Rectal smooth muscle tissue (tissue), 1 donor: ENCODE data around the gene ADAMTS13.

Experiments
- H3K27ac ChIP-seq: one replicate; pipeline ENCODE4 v1.7.0; 2013; ENCODE audit warnings: low read depth, low read length, inconsistent platforms
- H3K27me3 ChIP-seq: one replicate; pipeline ENCODE4 v1.7.0; 2013; ENCODE audit warnings: low read length; ENCODE audit not compliant: control insufficient read depth, insufficient read depth
- H3K36me3 ChIP-seq: one replicate; pipeline ENCODE4 v1.7.0; 2013; ENCODE audit warnings: low read length; ENCODE audit not compliant: control insufficient read depth, insufficient read depth
- H3K4me1 ChIP-seq: one replicate; pipeline ENCODE4 v1.7.0; 2013; ENCODE audit warnings: low read length; ENCODE audit not compliant: control insufficient read depth, insufficient read depth
- H3K4me3 ChIP-seq: one replicate; pipeline ENCODE4 v1.7.0; 2013; ENCODE audit warnings: low read length
- H3K9ac ChIP-seq: one replicate; pipeline ENCODE4 v1.7.0; 2013; ENCODE audit warnings: low read length

Gene ADAMTS13

DNA sequence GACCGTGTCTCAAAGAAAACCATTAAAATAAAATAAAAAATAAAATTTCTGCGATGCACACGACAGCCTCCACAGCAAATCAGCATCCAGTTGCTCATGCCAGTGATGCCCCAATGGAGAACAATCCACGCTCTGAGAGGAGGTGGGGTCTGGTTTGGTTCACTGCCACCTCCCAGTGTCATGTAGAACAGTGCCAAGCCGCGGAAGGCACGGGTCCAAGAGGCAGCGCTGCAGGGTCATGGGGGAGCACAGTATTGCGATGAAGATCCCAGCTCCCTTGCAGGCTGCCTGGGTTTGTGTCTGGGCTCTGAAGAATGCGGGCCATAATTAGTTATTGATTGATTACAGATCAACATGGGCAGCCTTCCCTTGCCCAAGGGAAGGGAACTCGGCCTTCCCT lies 31.5 kb downstream of the ADAMTS13 start:
- no peak overlapping the region for H3K4me3 ChIP-seq
- no peaks in the 10 kb centered on the region for H3K36me3 ChIP-seq
- no peak overlapping the region for H3K9ac ChIP-seq
- no peaks in the 10 kb centered on the region for H3K27me3 ChIP-seq
- H3K4me1 ChIP-seq, result no peaks in the 10 kb centered on the region
- H3K27ac ChIP-seq, result no peak overlapping the region

- H3K27ac ChIP-seq, result no peak overlapping the region
Observed at GRCh38 chr9:133454325-133454724, 32.2 kb downstream of the ADAMTS13 start.

GRCh38 chr9:133454943-133455673 lies 32.9 kb downstream of the ADAMTS13 start:
- H3K4me3 ChIP-seq, result no peak overlapping the region
- no peak overlapping the region for H3K27ac ChIP-seq
- H3K36me3 ChIP-seq, result no peaks in the 10 kb centered on the region
- no peaks in the 10 kb centered on the region for H3K27me3 ChIP-seq
- no peak overlapping the region for H3K9ac ChIP-seq
- peaks cover 2% of the 10 kb centered on the region for H3K4me1 ChIP-seq

More at GRCh38 chr9:133454325-133454724, 32.2 kb downstream of the ADAMTS13 start:
- Histone ChIP-seq H3K27me3 (no peaks in the 10 kb centered on the region), H3K4me3 (no peak overlapping the region), H3K36me3 (no peaks in the 10 kb centered on the region), H3K9ac (no peak overlapping the region), H3K4me1 (peaks cover 2% of the 10 kb centered on the region)

DNA sequence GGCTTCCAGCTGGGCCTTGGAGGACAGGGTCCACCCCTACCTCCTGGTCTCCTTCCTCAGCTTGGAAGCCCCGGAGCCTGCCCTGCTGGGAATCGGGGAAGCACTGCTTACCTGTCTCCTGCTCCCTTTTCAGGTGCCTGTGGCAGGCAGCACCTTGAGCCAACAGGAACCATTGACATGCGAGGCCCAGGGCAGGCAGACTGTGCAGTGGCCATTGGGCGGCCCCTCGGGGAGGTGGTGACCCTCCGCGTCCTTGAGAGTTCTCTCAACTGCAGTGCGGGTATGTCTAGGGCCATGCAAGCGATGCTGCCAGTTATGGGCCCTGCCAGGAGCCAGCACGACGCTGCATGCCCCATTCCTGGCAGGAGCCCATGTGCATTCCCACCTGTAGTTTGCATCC lies 33.8 kb downstream of the ADAMTS13 start:
- Histone ChIP-seq H3K4me1 (peaks cover 3% of the 10 kb centered on the region), H3K27me3 (no peaks in the 10 kb centered on the region), H3K4me3 (no peak overlapping the region), H3K9ac (no peak overlapping the region), H3K36me3 (no peaks in the 10 kb centered on the region), H3K27ac (no peak overlapping the region)

DNA sequence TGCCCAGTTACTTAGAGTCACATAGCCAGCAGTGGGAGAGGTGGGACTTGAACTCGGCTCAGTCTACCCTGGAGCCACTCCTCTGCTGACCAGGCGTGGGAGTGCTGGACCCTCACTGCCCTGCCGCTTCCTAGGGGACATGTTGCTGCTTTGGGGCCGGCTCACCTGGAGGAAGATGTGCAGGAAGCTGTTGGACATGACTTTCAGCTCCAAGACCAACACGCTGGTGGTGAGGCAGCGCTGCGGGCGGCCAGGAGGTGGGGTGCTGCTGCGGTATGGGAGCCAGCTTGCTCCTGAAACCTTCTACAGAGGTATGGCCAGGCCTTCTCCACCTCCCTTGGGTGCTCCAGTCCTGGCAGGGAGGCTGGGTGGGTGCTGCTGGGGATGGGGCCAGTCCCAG lies 34.2 kb downstream of the ADAMTS13 start:
- Histone ChIP-seq H3K9ac (no peak overlapping the region), H3K27me3 (no peaks in the 10 kb centered on the region), H3K4me1 (peaks cover 4% of the 10 kb centered on the region), H3K27ac (no peak overlapping the region), H3K36me3 (no peaks in the 10 kb centered on the region), H3K4me3 (no peak overlapping the region)

DNA sequence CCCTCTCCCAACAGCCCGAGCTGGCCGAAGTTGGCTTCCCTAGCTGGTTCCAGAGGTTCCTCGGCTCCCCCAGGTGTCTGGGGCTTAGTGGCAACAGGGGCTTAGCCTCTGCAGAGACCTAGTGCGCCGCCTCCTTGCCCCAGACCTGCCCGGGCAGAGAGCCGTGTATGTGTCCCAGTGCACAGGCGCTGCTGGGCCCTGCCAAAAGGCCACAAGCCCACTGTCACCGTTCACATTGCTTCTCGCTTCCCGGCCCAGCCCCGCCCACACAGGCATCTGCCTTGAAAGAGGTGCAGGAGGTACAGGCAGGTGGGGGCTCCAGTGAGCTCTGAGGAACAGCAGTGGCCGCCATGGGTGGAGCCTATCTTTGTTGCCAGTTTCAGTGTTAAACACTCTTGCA lies 35.1 kb downstream of the ADAMTS13 start:
- H3K4me3 ChIP-seq, result no peak overlapping the region

DNA sequence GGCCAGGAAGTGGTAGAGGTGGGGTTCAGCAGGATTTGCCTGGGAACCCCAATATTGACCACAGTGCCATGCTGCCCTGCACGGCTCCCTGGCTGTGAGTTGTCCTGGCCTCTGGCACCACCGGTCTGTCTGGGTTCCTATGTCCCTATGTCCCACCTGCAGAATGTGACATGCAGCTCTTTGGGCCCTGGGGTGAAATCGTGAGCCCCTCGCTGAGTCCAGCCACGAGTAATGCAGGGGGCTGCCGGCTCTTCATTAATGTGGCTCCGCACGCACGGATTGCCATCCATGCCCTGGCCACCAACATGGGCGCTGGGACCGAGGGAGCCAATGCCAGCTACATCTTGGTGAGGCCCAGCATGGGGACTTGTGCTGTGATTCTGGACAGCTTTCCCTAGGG lies 35.6 kb downstream of the ADAMTS13 start:
- H3K27ac ChIP-seq, result no peak overlapping the region
- H3K9ac ChIP-seq, result no peak overlapping the region
- no peak overlapping the region for H3K4me3 ChIP-seq
- H3K4me1 ChIP-seq, result peaks cover 4% of the 10 kb centered on the region
- no peaks in the 10 kb centered on the region for H3K27me3 ChIP-seq
- H3K36me3 ChIP-seq, result no peaks in the 10 kb centered on the region

More for the DNA sequence above, 35.1 kb downstream of the ADAMTS13 start:
- Histone ChIP-seq H3K27me3 (no peaks in the 10 kb centered on the region), H3K36me3 (no peaks in the 10 kb centered on the region), H3K9ac (no peak overlapping the region), H3K27ac (no peak overlapping the region), H3K4me1 (peaks cover 4% of the 10 kb centered on the region)

DNA sequence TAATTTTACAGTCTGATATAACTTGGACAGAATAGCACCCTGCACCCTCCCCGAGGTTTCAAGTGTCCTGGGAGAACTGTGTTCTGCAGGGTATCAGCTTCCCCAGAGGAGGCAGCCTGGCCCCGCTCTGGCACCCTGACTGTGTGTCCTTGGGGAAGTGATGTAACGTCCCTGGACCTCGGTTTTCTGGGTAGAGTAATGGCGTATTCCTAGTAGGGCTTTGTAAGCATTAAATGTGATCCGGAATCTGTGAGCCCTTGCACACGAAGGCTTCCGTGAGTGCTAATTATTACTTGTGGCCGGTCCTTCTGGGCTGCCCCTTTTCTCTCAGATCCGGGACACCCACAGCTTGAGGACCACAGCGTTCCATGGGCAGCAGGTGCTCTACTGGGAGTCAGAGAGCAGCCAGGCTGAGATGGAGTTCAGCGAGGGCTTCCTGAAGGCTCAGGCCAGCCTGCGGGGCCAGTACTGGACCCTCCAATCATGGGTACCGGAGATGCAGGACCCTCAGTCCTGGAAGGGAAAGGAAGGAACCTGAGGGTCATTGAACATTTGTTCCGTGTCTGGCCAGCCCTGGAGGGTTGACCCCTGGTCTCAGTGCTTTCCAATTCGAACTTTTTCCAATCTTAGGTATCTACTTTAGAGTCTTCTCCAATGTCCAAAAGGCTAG lies 36.6 kb downstream of the ADAMTS13 start:
- Histone ChIP-seq H3K9ac (no peak overlapping the region), H3K36me3 (no peaks in the 10 kb centered on the region), H3K4me3 (peak overlapping the region; percentile 44), H3K27ac (no peak overlapping the region), H3K27me3 (no peaks in the 10 kb centered on the region), H3K4me1 (peaks cover 4% of the 10 kb centered on the region)

- Histone ChIP-seq H3K27ac (peak within 1 kb of the TSS; percentile 90), H3K4me3 (peak within 1 kb of the TSS; percentile 73), H3K27me3 (no peaks in the 10 kb centered on the region), H3K4me1 (peaks cover 4% of the 10 kb centered on the region), H3K36me3 (no peaks in the 10 kb centered on the region), H3K9ac (peak within 1 kb of the TSS; percentile 83)
Observed at GRCh38 chr9:133459476-133460404, 37.6 kb downstream of the ADAMTS13 start, which contains the start of gene CACFD1. CACFD1 (plus strand) TSS chr9:133459978; CDS start chr9:133460067, 89 bp downstream.

DNA sequence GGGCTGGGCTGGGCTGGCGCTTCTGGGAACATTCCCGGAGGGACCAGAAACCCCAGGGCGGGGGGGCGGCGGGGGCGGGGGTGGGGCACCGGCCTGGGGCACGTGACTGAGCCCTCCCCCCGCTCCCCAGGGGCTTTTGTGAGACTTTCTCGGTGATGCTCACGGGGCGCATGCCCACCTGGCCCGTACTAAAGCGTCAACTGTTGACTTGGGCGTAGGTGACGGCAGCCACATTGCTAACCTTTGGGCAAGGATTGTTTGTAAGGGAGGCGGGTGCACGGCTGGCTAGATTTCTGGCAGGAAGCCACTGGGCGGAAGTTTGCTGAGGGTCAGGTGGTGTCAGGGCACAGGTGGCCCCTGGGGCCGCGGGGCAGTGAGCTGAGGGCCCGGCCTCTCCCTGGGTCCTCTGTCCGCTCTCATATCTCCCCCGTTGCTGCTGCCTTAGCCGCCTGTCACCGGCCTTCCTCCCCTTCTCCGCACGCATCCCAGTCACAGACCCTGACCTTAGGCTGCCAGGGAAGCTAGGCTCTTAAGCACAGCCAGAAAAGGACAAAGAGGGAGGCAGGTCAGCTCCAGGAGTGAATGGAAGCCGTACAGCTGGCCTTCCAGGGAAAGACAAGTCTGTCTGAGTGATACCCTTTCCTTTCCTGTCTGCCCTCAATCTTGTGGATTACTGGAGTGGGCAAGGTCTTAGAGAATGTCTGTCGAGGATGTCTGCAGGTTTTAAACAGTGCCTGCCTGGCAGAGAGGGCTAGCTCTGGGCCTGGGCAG lies 38.4 kb downstream of the ADAMTS13 start:
- Histone ChIP-seq H3K9ac (peak overlapping the region; percentile 70), H3K36me3 (no peaks in the 10 kb centered on the region), H3K4me1 (peaks cover 4% of the 10 kb centered on the region), H3K4me3 (peak overlapping the region; percentile 73), H3K27me3 (no peaks in the 10 kb centered on the region), H3K27ac (peak overlapping the region; percentile 90)

DNA sequence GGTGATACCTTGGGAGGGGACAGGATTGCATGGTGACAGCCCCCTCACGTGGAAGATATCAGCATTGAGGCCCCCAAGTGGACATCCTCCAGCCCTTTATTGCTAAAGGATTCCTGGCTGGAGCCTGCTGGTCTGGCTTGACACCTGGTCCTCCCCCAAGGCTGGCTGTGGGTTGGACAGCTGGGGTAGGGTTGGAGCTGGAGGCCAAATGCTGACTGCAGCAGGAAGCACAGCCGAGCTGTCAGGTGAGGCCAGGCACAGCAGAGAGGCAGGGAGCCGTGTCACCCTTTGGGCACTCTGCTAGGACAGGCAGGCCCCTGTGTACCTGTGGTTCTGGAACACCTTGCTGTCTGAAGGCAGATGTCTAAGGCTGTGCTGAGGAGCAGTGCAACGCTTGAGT lies 39.8 kb downstream of the ADAMTS13 start:
- Histone ChIP-seq H3K4me3 (no peak overlapping the region), H3K9ac (no peak overlapping the region), H3K27me3 (no peaks in the 10 kb centered on the region), H3K36me3 (peaks cover under 1% of the 10 kb centered on the region), H3K27ac (no peak overlapping the region), H3K4me1 (peaks cover 4% of the 10 kb centered on the region)
